Endodermal cell (in vitro differentiated cells): ENCODE data around the gene DBT. TPM values are rescaled to one million over a fixed set of nuclear protein-coding genes. Genes with fewer than 3 reads are reported as not detected.

Experiments used
- DNase-seq: peaks from one replicate; pipeline ENCODE4 v3.0.0-alpha.2; 2017
- H3K27ac ChIP-seq: 2 replicates; pipeline ENCODE4 v1.5.1; 2013; ENCODE audit warnings: mild to moderate bottlenecking, low read depth, low read length, moderate library complexity
- H3K27me3 ChIP-seq: 2 replicates; pipeline ENCODE4 v1.6.1; 2013; ENCODE audit warnings: mild to moderate bottlenecking, low read length, moderate library complexity; ENCODE audit not compliant: insufficient read depth, control insufficient read depth, poor library complexity, severe bottlenecking
- H3K36me3 ChIP-seq: 2 replicates; pipeline ENCODE4 v1.7.0; 2013; ENCODE audit warnings: mild to moderate bottlenecking, low read length, moderate library complexity; ENCODE audit not compliant: control insufficient read depth, insufficient read depth
- H3K4me1 ChIP-seq: one replicate; pipeline ENCODE4 v1.7.0; 2013; ENCODE audit warnings: low read length; ENCODE audit not compliant: control insufficient read depth, insufficient read depth
- H3K4me3 ChIP-seq: 2 replicates; pipeline ENCODE4 v1.5.1; 2013; ENCODE audit warnings: mild to moderate bottlenecking, low read length, moderate library complexity
- H3K9ac ChIP-seq: 2 replicates; pipeline ENCODE4 v1.6.1; 2013; ENCODE audit warnings: mild to moderate bottlenecking, low read length, moderate library complexity; ENCODE audit not compliant: poor library complexity, severe bottlenecking; ENCODE audit errors: extremely low read depth
- H3K9me3 ChIP-seq: 2 replicates; pipeline ENCODE4 v1.6.1; 2013; ENCODE audit warnings: mild to moderate bottlenecking, low read length, moderate library complexity; ENCODE audit not compliant: control insufficient read depth
- H3K27ac Mint-ChIP-seq: 2 replicates; pipeline ENCODE4 v1.8.0; 2020; ENCODE audit warnings: mixed read lengths
- H3K27me3 Mint-ChIP-seq: 2 replicates; pipeline ENCODE4 v1.8.0; 2021; ENCODE audit warnings: mild to moderate bottlenecking, mixed read lengths; ENCODE audit not compliant: insufficient read depth
- H3K36me3 Mint-ChIP-seq: 2 replicates; pipeline ENCODE4 v1.8.0; 2020; ENCODE audit warnings: low read depth, mixed read lengths
- H3K4me1 Mint-ChIP-seq: 2 replicates; pipeline ENCODE4 v1.8.0; 2020; ENCODE audit warnings: mixed read lengths
- H3K4me3 Mint-ChIP-seq: 2 replicates; pipeline ENCODE4 v1.8.0; 2020; ENCODE audit warnings: mild to moderate bottlenecking, moderate library complexity, mixed read lengths
- H3K9me3 Mint-ChIP-seq: 2 replicates; pipeline ENCODE4 v1.8.0; 2020; ENCODE audit warnings: mild to moderate bottlenecking, mixed read lengths
- WGBS, 2 experiments: methylation state at CpG; one replicate each; pipeline versions ENCODE4 v1.1.5 to v1.1.7; 2013; ENCODE audit warnings: missing lambda C conversion rate in 2 of 2, mixed read lengths in 1 of 2; ENCODE audit not compliant: insufficient coverage in 1 of 2, insufficient read length in 1 of 2; 5-methylcytosine and 5-hydroxymethylcytosine counted together
- microRNA-seq: library from miRNA; unstranded; fragments of <30 nt; microRNA quantifications from one replicate; pipeline ENCODE4 v1.2.0, GENCODE V29; 2020; ENCODE audit warnings: borderline microRNAs expressed
- total RNA-seq, 2 donors: library from RNA; stranded (reverse); fragmentation: NEBNext Ultra II Directional in 1 of 2; extraction: Animal tissue kit (Norgen Biotek cat#: 25700) in 1 of 2; gene quantifications; 2 replicates in 1 of 2; 3 replicates in 1 of 2; pipeline ENCODE4 v1.2.1, GENCODE V29; 2021
- TF ChIP-seq, protein P1 (sequence below): fragments of 200-600 bp; sonication (generic); conservative IDR thresholded peaks from 2 replicates; pipeline ENCODE4 v1.5.0; 2021; ENCODE audit warnings: antibody characterized with exemption, mild to moderate bottlenecking

Gene DBT
- total RNA-seq, 2 donors from 2014 or later: 23.0 to 24.6 TPM

DNA sequence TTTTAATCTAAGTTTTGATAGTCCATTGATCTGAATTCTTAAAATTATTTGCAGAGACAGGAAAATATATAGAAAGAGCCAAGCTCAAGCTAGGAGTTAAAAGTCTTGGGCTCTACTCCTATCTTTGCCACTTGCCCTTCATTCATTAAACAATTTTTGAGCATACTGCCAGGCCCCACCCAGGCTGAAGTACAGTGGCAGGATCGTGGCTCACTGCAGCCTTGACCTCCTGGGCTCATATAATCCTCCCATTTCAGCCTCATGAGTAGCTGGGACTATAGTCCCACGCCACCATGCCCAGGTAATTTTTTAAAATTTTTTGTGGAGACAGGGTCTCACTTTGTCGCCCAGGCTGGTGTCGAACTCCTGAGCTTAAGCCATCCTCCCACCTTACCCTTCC is 108.4 kb downstream of the DBT start:
- TF ChIP-seq, protein P1, sequence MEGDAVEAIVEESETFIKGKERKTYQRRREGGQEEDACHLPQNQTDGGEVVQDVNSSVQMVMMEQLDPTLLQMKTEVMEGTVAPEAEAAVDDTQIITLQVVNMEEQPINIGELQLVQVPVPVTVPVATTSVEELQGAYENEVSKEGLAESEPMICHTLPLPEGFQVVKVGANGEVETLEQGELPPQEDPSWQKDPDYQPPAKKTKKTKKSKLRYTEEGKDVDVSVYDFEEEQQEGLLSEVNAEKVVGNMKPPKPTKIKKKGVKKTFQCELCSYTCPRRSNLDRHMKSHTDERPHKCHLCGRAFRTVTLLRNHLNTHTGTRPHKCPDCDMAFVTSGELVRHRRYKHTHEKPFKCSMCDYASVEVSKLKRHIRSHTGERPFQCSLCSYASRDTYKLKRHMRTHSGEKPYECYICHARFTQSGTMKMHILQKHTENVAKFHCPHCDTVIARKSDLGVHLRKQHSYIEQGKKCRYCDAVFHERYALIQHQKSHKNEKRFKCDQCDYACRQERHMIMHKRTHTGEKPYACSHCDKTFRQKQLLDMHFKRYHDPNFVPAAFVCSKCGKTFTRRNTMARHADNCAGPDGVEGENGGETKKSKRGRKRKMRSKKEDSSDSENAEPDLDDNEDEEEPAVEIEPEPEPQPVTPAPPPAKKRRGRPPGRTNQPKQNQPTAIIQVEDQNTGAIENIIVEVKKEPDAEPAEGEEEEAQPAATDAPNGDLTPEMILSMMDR: no peak
- peaks cover 79% of the 10 kb centered on the region for H3K36me3 ChIP-seq
- H3K9me3 ChIP-seq: no peaks in the 10 kb centered on the region
- no peak for DNase-seq
- no peaks in the 10 kb centered on the region for H3K4me1 ChIP-seq
- Mint-ChIP-seq H3K36me3 (peaks cover 52% of the 10 kb centered on the region), H3K27me3 (no peaks in the 10 kb centered on the region), H3K4me3 (no peak overlapping the region), H3K27ac (no peak overlapping the region), H3K4me1 (no peaks in the 10 kb centered on the region), H3K9me3 (no peaks in the 10 kb centered on the region)
- H3K27ac ChIP-seq: no peak overlapping the region
- no peak overlapping the region for H3K9ac ChIP-seq
- no peaks in the 10 kb centered on the region for H3K27me3 ChIP-seq
- WGBS, 2 experiments: 90 to 98% methylated on average over 4 of the region's 4 CpGs
- no peak overlapping the region for H3K4me3 ChIP-seq

DNA sequence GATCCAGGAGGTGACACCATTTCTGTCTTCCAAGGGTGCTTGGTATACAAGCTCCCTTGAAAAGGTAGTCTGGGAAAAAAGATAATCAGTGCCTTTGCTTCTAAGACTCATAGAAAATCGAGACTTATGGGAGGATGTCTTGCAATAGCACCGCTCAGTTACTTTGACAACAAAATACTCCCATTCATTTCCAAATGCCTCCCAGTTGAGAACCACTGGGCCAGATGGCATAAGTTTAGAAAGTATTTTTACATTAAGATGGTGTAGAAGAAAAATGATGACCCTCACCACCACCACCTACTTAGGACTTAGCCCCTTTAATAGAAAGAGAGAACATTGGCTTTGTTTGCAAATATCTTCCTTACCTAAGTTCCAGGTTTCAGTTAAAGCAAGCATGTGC is 112.0 kb downstream of the DBT start:
- peaks cover 51% of the 10 kb centered on the region for H3K36me3 ChIP-seq
- Mint-ChIP-seq H3K4me3 (no peak overlapping the region), H3K27ac (no peak overlapping the region), H3K4me1 (no peaks in the 10 kb centered on the region), H3K36me3 (peaks cover 29% of the 10 kb centered on the region), H3K27me3 (no peaks in the 10 kb centered on the region), H3K9me3 (no peaks in the 10 kb centered on the region)
- no peaks in the 10 kb centered on the region for H3K27me3 ChIP-seq
- no peaks in the 10 kb centered on the region for H3K4me1 ChIP-seq
- H3K27ac ChIP-seq: no peak overlapping the region
- TF ChIP-seq, protein P1: no peak
- no peak overlapping the region for H3K4me3 ChIP-seq
- no peaks in the 10 kb centered on the region for H3K9me3 ChIP-seq
- no peak overlapping the region for H3K9ac ChIP-seq
- no peak for DNase-seq
- WGBS, 2 experiments: 93% methylated on average over 2 of the region's 2 CpGs; no CpG with 5 or more reads in 1 of the 2 experiments

Small RNA genes lying within 50 kb of the gene (microRNA-seq; reads per million reads assigned to microRNA genes)
- not detected for gene MIR553

Other genes starting within 250 kb of the DBT start
- gene SASS6, start 116.9 kb downstream of the DBT start, total RNA-seq: 10 to 100 TPM in 1 of 2 donors, 1 to 10 TPM in 1; 8.8 to 15.3 TPM
- gene TRMT13, start 116.7 kb downstream of the DBT start, total RNA-seq: 10 to 100 TPM; 11.4 to 18.9 TPM
- under 1 TPM; 0.24 to 0.84 TPM for gene LRRC39, start 71.6 kb downstream of the DBT start, total RNA-seq
- gene RTCA, start 16.4 kb upstream of the DBT start, total RNA-seq: 10 to 100 TPM; 46.0 to 49.8 TPM
- 10 to 100 TPM; 14.5 to 17.6 TPM for gene CDC14A, start 102.7 kb upstream of the DBT start, total RNA-seq